Endothelial cell of umbilical vein (primary cell): Measurements from ENCODE around the gene ELOB.

Experiments used
- EZH2 ChIP-seq: IDR thresholded peaks from 2 replicates; pipeline ENCODE4 v1.6.1; 2012; ENCODE audit warnings: borderline replicate concordance, low read depth, mild to moderate bottlenecking, moderate library complexity, low read length, inconsistent platforms; ENCODE audit not compliant: severe bottlenecking
- POLR2A ChIP-seq: IDR thresholded peaks from 2 replicates; pipeline ENCODE4 v1.6.1; 2012; ENCODE audit warnings: low read depth, mild to moderate bottlenecking, control low read depth, low read length
- POLR2AphosphoS5 ChIP-seq: IDR thresholded peaks from 2 replicates; pipeline ENCODE4 v1.6.1; 2012; ENCODE audit warnings: low read depth, mild to moderate bottlenecking, control low read depth, low read length, moderate library complexity; ENCODE audit not compliant: insufficient read depth
- TF ChIP-seq, protein P1 (sequence below), 2 donors: IDR thresholded peaks; 1 replicate in 1 of 2; 2 replicates in 1 of 2; pipeline ENCODE4 v1.5.1; 2011; ENCODE audit warnings: low read length in 2 of 2, mild to moderate bottlenecking in 2 of 2, moderate library complexity in 2 of 2, control low read depth in 1 of 2, inconsistent platforms in 1 of 2, low read depth in 1 of 2; ENCODE audit not compliant: insufficient read depth in 1 of 2; ENCODE audit errors: extremely low read depth in 1 of 2

DNA sequence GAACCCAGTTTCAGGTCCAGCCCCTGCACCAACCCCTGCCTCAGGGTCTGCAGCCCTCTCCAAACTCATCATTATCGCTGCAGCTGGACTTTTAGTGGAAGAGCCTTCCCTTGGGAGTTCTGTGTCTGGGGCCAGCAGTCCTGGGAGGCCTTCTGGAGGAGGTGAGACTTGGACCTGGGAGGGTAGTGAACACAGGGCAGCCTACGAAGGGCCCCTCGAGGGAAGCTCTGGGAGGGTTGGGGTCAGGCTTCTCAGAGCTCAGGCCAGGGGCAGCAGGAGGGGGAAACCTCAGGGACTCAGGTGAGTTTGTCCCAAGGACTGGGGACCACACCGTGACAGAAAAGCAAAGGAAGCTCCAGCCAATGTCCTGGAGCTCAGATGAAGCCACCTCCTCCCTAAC lies 35.9 kb downstream of the ELOB start:
- TF ChIP-seq, protein P1, sequence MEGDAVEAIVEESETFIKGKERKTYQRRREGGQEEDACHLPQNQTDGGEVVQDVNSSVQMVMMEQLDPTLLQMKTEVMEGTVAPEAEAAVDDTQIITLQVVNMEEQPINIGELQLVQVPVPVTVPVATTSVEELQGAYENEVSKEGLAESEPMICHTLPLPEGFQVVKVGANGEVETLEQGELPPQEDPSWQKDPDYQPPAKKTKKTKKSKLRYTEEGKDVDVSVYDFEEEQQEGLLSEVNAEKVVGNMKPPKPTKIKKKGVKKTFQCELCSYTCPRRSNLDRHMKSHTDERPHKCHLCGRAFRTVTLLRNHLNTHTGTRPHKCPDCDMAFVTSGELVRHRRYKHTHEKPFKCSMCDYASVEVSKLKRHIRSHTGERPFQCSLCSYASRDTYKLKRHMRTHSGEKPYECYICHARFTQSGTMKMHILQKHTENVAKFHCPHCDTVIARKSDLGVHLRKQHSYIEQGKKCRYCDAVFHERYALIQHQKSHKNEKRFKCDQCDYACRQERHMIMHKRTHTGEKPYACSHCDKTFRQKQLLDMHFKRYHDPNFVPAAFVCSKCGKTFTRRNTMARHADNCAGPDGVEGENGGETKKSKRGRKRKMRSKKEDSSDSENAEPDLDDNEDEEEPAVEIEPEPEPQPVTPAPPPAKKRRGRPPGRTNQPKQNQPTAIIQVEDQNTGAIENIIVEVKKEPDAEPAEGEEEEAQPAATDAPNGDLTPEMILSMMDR (IDR thresholded peaks at IDR 0.05; ENCODE audit: extremely low read depth in 1 of 2, insufficient read depth in 1 of 2, low read depth in 1 of 2, low read length in 2 of 2), result no peak
- TF ChIP-seq POLR2A (no peak), POLR2AphosphoS5 (no peak), EZH2 (no peak)
